HG03521 (cell line): ENCODE results near the gene PLEKHN1.
"Not testable (repeated sequence)": the region's sequence is repeated elsewhere in the genome, so short reads cannot be mapped to it uniquely, and the experiment has no call there.

Experiments
- ATAC-seq: cut with Tn5 transposase; IDR thresholded peaks from one replicate; pipeline ENCODE4 v1.9.1; 2021; ENCODE audit warnings: mild to moderate bottlenecking, moderate library complexity; ENCODE audit not compliant: unreplicated experiment

The PLEKHN1 gene

GRCh38 chr1:941588-942383 lies 24.5 kb upstream of the PLEKHN1 start:
- ATAC-seq = no peak

GRCh38 chr1:942411-942821 lies 23.9 kb upstream of the PLEKHN1 start:
- ATAC-seq = no peak

GRCh38 chr1:942864-943533 lies 23.3 kb upstream of the PLEKHN1 start:
- no peak for ATAC-seq

GRCh38 chr1:943545-944340 lies 22.5 kb upstream of the PLEKHN1 start:
- ATAC-seq = no peak

GRCh38 chr1:944341-945325 lies 21.6 kb upstream of the PLEKHN1 start:
- ATAC-seq = no peak

- ATAC-seq = no peak
Observed at GRCh38 chr1:945688-946556, 20.4 kb upstream of the PLEKHN1 start.

- ATAC-seq = not testable (repeated sequence)
Observed at GRCh38 chr1:946811-947210, 19.5 kb upstream of the PLEKHN1 start.

GRCh38 chr1:947958-948357 lies 18.3 kb upstream of the PLEKHN1 start:
- no peak for ATAC-seq

- ATAC-seq = no peak
Observed at GRCh38 chr1:950268-950667, 16.0 kb upstream of the PLEKHN1 start.

- no peak for ATAC-seq
Observed at GRCh38 chr1:950881-951280, 15.4 kb upstream of the PLEKHN1 start.

GRCh38 chr1:951364-951763 lies 14.9 kb upstream of the PLEKHN1 start:
- ATAC-seq = no peak

GRCh38 chr1:952201-952600 lies 14.1 kb upstream of the PLEKHN1 start:
- ATAC-seq = no peak

GRCh38 chr1:952603-953002 lies 13.7 kb upstream of the PLEKHN1 start:
- no peak for ATAC-seq

GRCh38 chr1:953524-954320 lies 12.6 kb upstream of the PLEKHN1 start:
- no peak for ATAC-seq

GRCh38 chr1:954927-955326 lies 11.4 kb upstream of the PLEKHN1 start:
- ATAC-seq = no peak

- ATAC-seq = no peak
Observed at GRCh38 chr1:955474-955873, 10.8 kb upstream of the PLEKHN1 start.

GRCh38 chr1:956636-957035 lies 9.6 kb upstream of the PLEKHN1 start:
- ATAC-seq = no peak

- peak; percentile 73 for ATAC-seq
Observed at GRCh38 chr1:958823-959730, 7.2 kb upstream of the PLEKHN1 start, which contains the start of gene NOC2L. Gene NOC2L (minus strand): TSS chr1:959256. CDS start chr1:959240, 16 bp downstream.
